Ectodermal cell (in vitro differentiated cells): ENCODE data around the gene COA5.

Source experiments
- H3K27ac ChIP-seq: 2 replicates; pipeline ENCODE4 v1.7.0; 2013; ENCODE audit warnings: mild to moderate bottlenecking, low read depth, low read length; ENCODE audit not compliant: insufficient read depth, poor library complexity, severe bottlenecking
- H3K27me3 ChIP-seq: 2 replicates; pipeline ENCODE4 v1.7.0; 2013; ENCODE audit warnings: mild to moderate bottlenecking, low read length; ENCODE audit not compliant: insufficient read depth, control insufficient read depth, poor library complexity, severe bottlenecking
- H3K36me3 ChIP-seq: one replicate; pipeline ENCODE4 v1.7.0; 2013; ENCODE audit warnings: low read length; ENCODE audit not compliant: control insufficient read depth, insufficient read depth
- H3K4me1 ChIP-seq: one replicate; pipeline ENCODE4 v1.7.0; 2013; ENCODE audit warnings: low read length; ENCODE audit not compliant: control insufficient read depth, insufficient read depth
- H3K4me3 ChIP-seq: 2 replicates; pipeline ENCODE4 v1.7.0; 2013; ENCODE audit warnings: low read depth, low read length, control low read depth; ENCODE audit not compliant: insufficient read depth
- H3K9me3 ChIP-seq: 2 replicates; pipeline ENCODE4 v1.7.0; 2013; ENCODE audit warnings: mild to moderate bottlenecking, low read length, moderate library complexity; ENCODE audit not compliant: control insufficient read depth
- WGBS, 2 experiments: methylation state at CpG; one replicate each; pipeline ENCODE4 v1.1.7; 2013; ENCODE audit warnings: missing lambda C conversion rate in 2 of 2; 5-methylcytosine and 5-hydroxymethylcytosine counted together

Gene COA5

GRCh38 chr2:98564541-98565132 is 43.7 kb downstream of the COA5 start:
- Histone ChIP-seq H3K27ac (no peak overlapping the region), H3K36me3 (no peaks in the 10 kb centered on the region), H3K9me3 (no peaks in the 10 kb centered on the region), H3K4me3 (no peak overlapping the region), H3K4me1 (no peaks in the 10 kb centered on the region), H3K27me3 (no peaks in the 10 kb centered on the region)
- WGBS, 2 experiments = 95% methylated on average over 17 of the region's 17 CpGs

- H3K36me3 ChIP-seq = no peaks in the 10 kb centered on the region
- no peaks in the 10 kb centered on the region for H3K4me1 ChIP-seq
- H3K27ac ChIP-seq = no peak overlapping the region
- H3K9me3 ChIP-seq = no peaks in the 10 kb centered on the region
- WGBS, 2 experiments = 95 to 97% methylated on average over 13 of the region's 13 CpGs
- H3K27me3 ChIP-seq = no peaks in the 10 kb centered on the region
- no peak overlapping the region for H3K4me3 ChIP-seq
Observed at GRCh38 chr2:98563394-98563793, 44.9 kb downstream of the COA5 start.

- H3K27me3 ChIP-seq = no peaks in the 10 kb centered on the region
- 93 to 94% methylated on average over 13 of the region's 13 CpGs for WGBS, 2 experiments
- no peak overlapping the region for H3K4me3 ChIP-seq
- H3K27ac ChIP-seq = no peak overlapping the region
- H3K4me1 ChIP-seq = no peaks in the 10 kb centered on the region
- H3K9me3 ChIP-seq = no peaks in the 10 kb centered on the region
- H3K36me3 ChIP-seq = no peaks in the 10 kb centered on the region
Observed at GRCh38 chr2:98561902-98562695, 46.2 kb downstream of the COA5 start.

- Histone ChIP-seq H3K4me1 (no peaks in the 10 kb centered on the region), H3K27me3 (no peaks in the 10 kb centered on the region), H3K27ac (no peak overlapping the region), H3K9me3 (no peaks in the 10 kb centered on the region), H3K36me3 (no peaks in the 10 kb centered on the region), H3K4me3 (no peak overlapping the region)
- 95 to 97% methylated on average over 9 of the region's 9 CpGs for WGBS, 2 experiments
Observed at GRCh38 chr2:98561018-98561417, 47.3 kb downstream of the COA5 start.

- no peaks in the 10 kb centered on the region for H3K9me3 ChIP-seq
- H3K27me3 ChIP-seq = no peaks in the 10 kb centered on the region
- H3K4me3 ChIP-seq = no peak overlapping the region
- WGBS, 2 experiments = 94 to 97% methylated on average over 9 of the region's 9 CpGs
- no peak overlapping the region for H3K27ac ChIP-seq
- H3K36me3 ChIP-seq = no peaks in the 10 kb centered on the region
- no peaks in the 10 kb centered on the region for H3K4me1 ChIP-seq
Observed at GRCh38 chr2:98560256-98560771, 48.0 kb downstream of the COA5 start.

- Histone ChIP-seq H3K27me3 (no peaks in the 10 kb centered on the region), H3K4me3 (no peak overlapping the region), H3K36me3 (no peaks in the 10 kb centered on the region), H3K27ac (no peak overlapping the region), H3K9me3 (no peaks in the 10 kb centered on the region), H3K4me1 (no peaks in the 10 kb centered on the region)
- 89 to 100% methylated on average over 3 of the region's 3 CpGs for WGBS, 2 experiments
Observed at GRCh38 chr2:98559581-98559980, 48.7 kb downstream of the COA5 start.

GRCh38 chr2:98558852-98559530 is 49.3 kb downstream of the COA5 start:
- Histone ChIP-seq H3K36me3 (peaks cover 5% of the 10 kb centered on the region), H3K27me3 (no peaks in the 10 kb centered on the region), H3K27ac (no peak overlapping the region), H3K4me1 (no peaks in the 10 kb centered on the region), H3K9me3 (no peaks in the 10 kb centered on the region), H3K4me3 (no peak overlapping the region)
- WGBS, 2 experiments = 96 to 97% methylated on average over 16 of the region's 16 CpGs

- no peak overlapping the region for H3K4me3 ChIP-seq
- no peaks in the 10 kb centered on the region for H3K9me3 ChIP-seq
- WGBS, 2 experiments = 94 to 97% methylated on average over 4 of the region's 5 CpGs
- H3K36me3 ChIP-seq = peaks cover 7% of the 10 kb centered on the region
- H3K27ac ChIP-seq = no peak overlapping the region
- no peaks in the 10 kb centered on the region for H3K4me1 ChIP-seq
- no peaks in the 10 kb centered on the region for H3K27me3 ChIP-seq
Observed at GRCh38 chr2:98556344-98557033, 51.8 kb downstream of the COA5 start.

GRCh38 chr2:98555696-98556095 is 52.6 kb downstream of the COA5 start:
- Histone ChIP-seq H3K27ac (no peak overlapping the region), H3K9me3 (no peaks in the 10 kb centered on the region), H3K36me3 (peaks cover 7% of the 10 kb centered on the region), H3K4me3 (no peak overlapping the region), H3K4me1 (no peaks in the 10 kb centered on the region), H3K27me3 (no peaks in the 10 kb centered on the region)
- WGBS, 2 experiments = 94 to 95% methylated on average over 8 of the region's 8 CpGs
